ENCODE measurements around the gene SRSF1.
A peak's percentile ranks its signal among the peaks of the same experiment; 100 is the strongest.

SRSF1 gene

GRCh38 chr17:57954397-57955182 is 52.5 kb downstream of the SRSF1 start:
- H3K9me2 ChIP-seq (replicated peaks; ENCODE audit: low read depth, low read length): no peaks in the 10 kb centered on the region
- H3K4me2 ChIP-seq (ENCODE audit: low read depth, low read length, poor library complexity, severe bottlenecking): peak overlapping the region; percentile 51
- no peaks in the 10 kb centered on the region for H3K9me3 ChIP-seq (ENCODE audit: insufficient read depth, low read depth, low read length)
- TF ChIP-seq CTCF (conservative IDR thresholded peaks at IDR 0.05; ENCODE audit: low read length): no peak
- no peak for TF ChIP-seq EZH2phosphoT487 (IDR thresholded peaks at IDR 0.05; ENCODE audit: borderline replicate concordance)
- H3K79me2 ChIP-seq (ENCODE audit: insufficient read depth, low read length): no peaks in the 10 kb centered on the region
- no peaks in the 10 kb centered on the region for H3F3A ChIP-seq (ENCODE audit: low read depth)
- H3K36me3 ChIP-seq (ENCODE audit: insufficient read depth, low read length): no peaks in the 10 kb centered on the region
- H3K9ac ChIP-seq (ENCODE audit: low read depth, low read length, poor library complexity, severe bottlenecking): no peak overlapping the region
- H2AFZ ChIP-seq (ENCODE audit: low read length): no peak overlapping the region
- H4K20me1 ChIP-seq (ENCODE audit: insufficient read depth, low read length, poor library complexity, severe bottlenecking): no peaks in the 10 kb centered on the region
- no peaks in the 10 kb centered on the region for H3K27me3 ChIP-seq (ENCODE audit: insufficient read depth, low read length, poor library complexity, severe bottlenecking)
- H3K4me1 ChIP-seq (ENCODE audit: insufficient read depth, low read length, poor library complexity, severe bottlenecking): peaks cover 55% of the 10 kb centered on the region
- H3K4me3 ChIP-seq (ENCODE audit: low read length, poor library complexity, severe bottlenecking): peak overlapping the region; percentile 63

DNA sequence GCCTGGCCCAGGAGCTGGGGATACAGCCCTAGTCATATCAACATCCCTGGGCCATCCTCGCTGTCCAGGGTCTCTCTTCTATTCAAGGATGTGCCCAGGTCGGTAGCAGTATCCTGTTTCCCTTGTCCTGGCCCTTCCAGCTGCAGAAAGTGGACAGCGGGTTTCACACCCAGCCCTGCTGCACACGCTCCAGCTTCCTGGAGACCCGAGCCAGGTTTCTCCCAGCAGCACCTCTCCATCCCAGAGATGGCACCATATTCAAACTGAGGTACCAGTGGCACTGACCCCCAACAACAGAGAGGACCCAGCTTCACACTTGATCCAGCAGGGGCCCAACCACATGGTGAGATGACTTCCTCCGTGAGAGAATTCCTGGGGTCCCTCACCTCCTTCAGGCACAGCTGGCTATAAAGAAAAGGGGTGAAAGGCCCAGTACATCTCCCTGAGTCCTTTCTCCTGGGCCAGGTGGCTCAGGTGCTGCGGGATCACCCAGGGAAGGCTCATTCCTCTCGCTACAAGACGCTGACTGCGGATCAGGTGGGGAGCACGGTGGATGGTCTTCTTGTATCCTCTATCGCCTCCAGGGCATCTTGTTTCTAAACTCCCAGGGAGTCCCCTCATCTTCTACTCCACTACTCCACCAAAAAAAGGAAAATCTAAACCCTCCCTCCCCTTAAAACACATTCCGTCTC is 53.2 kb downstream of the SRSF1 start:
- Histone ChIP-seq H4K20me1 (ENCODE audit: insufficient read depth, low read length, poor library complexity, severe bottlenecking) (no peaks in the 10 kb centered on the region), H3K4me3 (ENCODE audit: low read length, poor library complexity, severe bottlenecking) (no peak overlapping the region), H2AFZ (ENCODE audit: low read length) (no peak overlapping the region), H3F3A (ENCODE audit: low read depth) (no peaks in the 10 kb centered on the region), H3K79me2 (ENCODE audit: insufficient read depth, low read length) (no peaks in the 10 kb centered on the region), H3K4me1 (ENCODE audit: insufficient read depth, low read length, poor library complexity, severe bottlenecking) (peaks cover 62% of the 10 kb centered on the region), H3K9ac (ENCODE audit: low read depth, low read length, poor library complexity, severe bottlenecking) (no peak overlapping the region), H3K27me3 (ENCODE audit: insufficient read depth, low read length, poor library complexity, severe bottlenecking) (no peaks in the 10 kb centered on the region), H3K9me3 (ENCODE audit: insufficient read depth, low read depth, low read length) (no peaks in the 10 kb centered on the region), H3K9me2 (replicated peaks; ENCODE audit: low read depth, low read length) (no peaks in the 10 kb centered on the region), H3K4me2 (ENCODE audit: low read depth, low read length, poor library complexity, severe bottlenecking) (peak overlapping the region; percentile 51), H3K36me3 (ENCODE audit: insufficient read depth, low read length) (no peaks in the 10 kb centered on the region)
- TF ChIP-seq CTCF (conservative IDR thresholded peaks at IDR 0.05; ENCODE audit: low read length) (no peak), EZH2phosphoT487 (IDR thresholded peaks at IDR 0.05; ENCODE audit: borderline replicate concordance) (no peak)
